Adrenal gland (tissue), 5 donors: ENCODE measurements around the gene CCNI2.

Experiments
- CTCF ChIP-seq, 6 experiments: fragments of 450-650 bp in 4 of 6; fragments of 200-600 bp in 2 of 6; sonication (generic) in 1 of 6; IDR thresholded peaks; 1 replicate in 5 of 6; 2 replicates in 1 of 6; pipeline versions ENCODE4 v1.5.1 to v1.8.0; 2016 to 2021; ENCODE audit warnings: antibody characterized with exemption in 6 of 6, mild to moderate bottlenecking in 2 of 6, moderate library complexity in 1 of 6
- POLR2A ChIP-seq, 2 donors: fragments of 450-650 bp; IDR thresholded peaks; one replicate each; pipeline ENCODE4 v1.6.1; 2017; ENCODE audit warnings: antibody characterized with exemption in 2 of 2, mild to moderate bottlenecking in 2 of 2, moderate library complexity in 1 of 2
- donor health status: DM: no; HTN: no; CAD: no.

- TF ChIP-seq CTCF (IDR thresholded peaks at IDR 0.05) (no peak), POLR2A (IDR thresholded peaks at IDR 0.05) (no peak)
Measured at GRCh38 chr5:132748522-132749000, 1.3 kb downstream of the CCNI2 start.
